GM18873 (cell line): ENCODE results near the gene UBE2D4.
A peak's percentile ranks its signal among the peaks of the same experiment; 100 is the strongest.

Source experiments
- ATAC-seq: cut with Tn5 transposase; IDR thresholded peaks from one replicate; pipeline ENCODE4 v1.9.1; 2021; ENCODE audit warnings: mild to moderate bottlenecking, moderate library complexity, moderate number of reproducible peaks; ENCODE audit not compliant: unreplicated experiment, low FRiP score

UBE2D4 gene

GRCh38 chr7:43906331-43907010 is 19.8 kb upstream of the UBE2D4 start, which contains the start of gene URGCP:
TSS of gene URGCP (minus strand) at chr7:43906596. CDS start at chr7:43906575, 21 bp downstream.
- ATAC-seq, result no peak

GRCh38 chr7:43914795-43915194 is 11.4 kb upstream of the UBE2D4 start:
- no peak for ATAC-seq

- ATAC-seq, result no peak
These were observed 10.3 kb upstream of the UBE2D4 start for GRCh38 chr7:43915907-43916306.

- ATAC-seq, result no peak
These were observed 4.8 kb upstream of the UBE2D4 start for GRCh38 chr7:43921423-43921822.

GRCh38 chr7:43922726-43923125 is 3.5 kb upstream of the UBE2D4 start:
- no peak for ATAC-seq

- peak; percentile 17 for ATAC-seq
These were observed 525 bp downstream of the UBE2D4 start for GRCh38 chr7:43926798-43927123.

- no peak for ATAC-seq
These were observed 1.6 kb downstream of the UBE2D4 start for GRCh38 chr7:43927810-43928209.

- no peak for ATAC-seq
These were observed 3.6 kb downstream of the UBE2D4 start for GRCh38 chr7:43929529-43930457.

- ATAC-seq, result no peak
These were observed 5.1 kb downstream of the UBE2D4 start for GRCh38 chr7:43931346-43931745.

- no peak for ATAC-seq
These were observed 7.8 kb downstream of the UBE2D4 start for GRCh38 chr7:43933902-43934560.

GRCh38 chr7:43937444-43937843 is 11.2 kb downstream of the UBE2D4 start:
- no peak for ATAC-seq

- ATAC-seq, result no peak
These were observed 12.8 kb downstream of the UBE2D4 start for GRCh38 chr7:43938892-43939482.

- ATAC-seq, result no peak
These were observed 16.0 kb downstream of the UBE2D4 start for GRCh38 chr7:43942250-43942649.

- no peak for ATAC-seq
These were observed 16.8 kb downstream of the UBE2D4 start for GRCh38 chr7:43942997-43943396.

GRCh38 chr7:43943417-43944187 is 17.4 kb downstream of the UBE2D4 start:
- no peak for ATAC-seq

GRCh38 chr7:43944286-43944685 is 18.1 kb downstream of the UBE2D4 start:
- peak; percentile 44 for ATAC-seq

GRCh38 chr7:43952028-43952427 is 25.8 kb downstream of the UBE2D4 start:
- ATAC-seq, result no peak

GRCh38 chr7:43953071-43953470 is 26.8 kb downstream of the UBE2D4 start:
- ATAC-seq, result no peak

GRCh38 chr7:43954524-43955228 is 28.4 kb downstream of the UBE2D4 start:
- no peak for ATAC-seq
